Medulla oblongata (tissue), 1 donor: ENCODE results near the gene SVBP.

Experiments used
- DNase-seq: peaks from one replicate; pipeline ENCODE4 v3.0.0-alpha.2; 2015; ENCODE audit errors: extremely low spot score

Gene SVBP

GRCh38 chr1:42806171-42806570 is 11.0 kb downstream of the SVBP start:
- DNase-seq = no peak

DNA sequence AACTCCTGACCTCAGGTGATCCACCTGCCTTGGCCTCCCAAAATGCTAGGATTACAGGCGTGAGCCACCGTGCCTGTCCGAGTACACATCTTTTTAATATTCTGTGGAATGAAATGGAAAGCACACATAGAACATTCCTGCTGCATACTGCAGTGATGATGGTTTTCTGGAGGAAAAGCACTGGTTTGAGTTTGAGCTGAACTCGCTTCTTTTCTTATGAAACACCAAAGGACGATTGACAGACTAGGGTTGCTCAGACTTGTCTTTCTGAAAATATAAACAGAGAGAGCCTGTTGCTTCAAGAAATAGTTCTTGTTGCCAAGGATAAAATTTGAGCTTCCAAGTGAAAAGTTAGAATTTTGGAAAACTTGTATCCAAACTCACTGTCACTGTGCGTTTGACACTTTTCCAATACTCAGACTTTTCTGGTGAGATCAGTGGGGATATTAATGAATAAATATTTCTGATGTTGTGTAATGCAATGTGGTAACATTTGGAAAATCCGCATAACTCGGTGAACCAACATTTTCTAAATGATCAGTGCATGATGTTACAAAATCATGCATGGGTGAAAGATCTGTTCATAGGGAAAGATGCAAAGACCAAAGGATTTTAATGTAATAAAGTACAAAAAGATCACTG is 15.2 kb downstream of the SVBP start:
- DNase-seq = no peak

DNA sequence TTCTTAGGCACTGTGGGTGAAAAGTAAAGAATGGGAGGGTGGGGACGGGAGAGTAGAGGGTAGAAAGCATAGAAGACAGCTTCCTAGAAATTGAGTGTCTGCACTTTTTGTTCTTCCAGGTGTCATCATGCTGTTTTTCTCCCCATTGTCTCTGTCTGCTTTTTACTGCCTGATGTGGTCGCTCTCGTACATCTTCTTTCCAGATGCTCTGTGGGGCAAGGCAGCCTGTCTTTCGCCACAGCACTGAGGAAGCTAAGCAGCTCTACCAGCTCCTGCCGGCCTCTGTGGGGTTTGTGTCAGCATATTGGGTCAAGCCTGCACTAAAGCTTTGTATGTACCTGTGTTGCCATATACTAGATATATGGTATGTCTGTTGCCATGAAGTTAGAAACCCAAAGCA is 19.2 kb downstream of the SVBP start:
- DNase-seq = peak; percentile 40

GRCh38 chr1:42797414-42797813 is 19.8 kb downstream of the SVBP start:
- no peak for DNase-seq

GRCh38 chr1:42793824-42794223 is 23.4 kb downstream of the SVBP start:
- no peak for DNase-seq

GRCh38 chr1:42788021-42788420 is 29.2 kb downstream of the SVBP start:
- no peak for DNase-seq

- no peak for DNase-seq
These were observed 31.1 kb downstream of the SVBP start for GRCh38 chr1:42786097-42786496.

- DNase-seq = no peak
These were observed 32.1 kb downstream of the SVBP start, which contains the start of gene TMEM269 for GRCh38 chr1:42784946-42785693. TMEM269 (plus strand) TSS chr1:42784991; CDS start chr1:42789894, 4,903 bp downstream.

DNA sequence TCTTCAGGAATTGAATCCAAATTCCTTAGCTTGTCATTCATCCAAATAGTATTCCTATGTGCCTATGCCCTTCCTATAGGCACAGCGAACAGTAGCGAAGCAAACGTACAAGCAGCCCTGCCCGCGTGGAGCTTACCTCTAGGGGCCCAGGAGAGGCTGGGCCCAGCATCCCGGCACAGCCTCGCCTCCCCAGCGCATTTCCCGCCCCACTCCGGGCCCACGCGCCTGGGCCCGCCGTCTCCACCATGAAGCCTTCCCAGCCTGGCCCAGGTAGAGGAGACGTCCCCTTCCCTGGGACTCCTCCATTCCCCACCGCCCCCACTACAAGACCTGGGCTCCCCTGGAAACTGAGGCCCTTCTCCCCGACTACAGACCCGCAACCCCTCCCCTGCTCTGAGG is 32.7 kb downstream of the SVBP start:
- no peak for DNase-seq

DNA sequence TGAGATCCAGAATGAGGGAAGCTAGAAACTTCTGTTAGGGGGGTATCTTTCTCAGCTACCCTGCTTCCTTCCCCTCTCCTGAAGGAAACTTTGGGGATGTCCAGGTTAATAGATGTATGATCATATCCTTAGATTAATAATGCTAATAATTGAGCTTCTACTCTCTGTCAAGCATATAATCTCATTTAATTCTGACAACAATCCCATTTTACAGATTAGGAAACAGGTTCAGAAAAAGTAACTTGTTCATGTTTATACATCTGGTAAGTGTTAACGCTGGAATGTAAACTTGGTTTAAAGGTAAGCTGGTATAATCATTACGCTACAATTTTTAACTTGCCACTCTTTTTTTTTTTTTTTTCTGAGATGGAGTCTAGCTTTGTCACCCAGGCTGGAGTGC is 34.1 kb downstream of the SVBP start:
- DNase-seq = no peak

DNA sequence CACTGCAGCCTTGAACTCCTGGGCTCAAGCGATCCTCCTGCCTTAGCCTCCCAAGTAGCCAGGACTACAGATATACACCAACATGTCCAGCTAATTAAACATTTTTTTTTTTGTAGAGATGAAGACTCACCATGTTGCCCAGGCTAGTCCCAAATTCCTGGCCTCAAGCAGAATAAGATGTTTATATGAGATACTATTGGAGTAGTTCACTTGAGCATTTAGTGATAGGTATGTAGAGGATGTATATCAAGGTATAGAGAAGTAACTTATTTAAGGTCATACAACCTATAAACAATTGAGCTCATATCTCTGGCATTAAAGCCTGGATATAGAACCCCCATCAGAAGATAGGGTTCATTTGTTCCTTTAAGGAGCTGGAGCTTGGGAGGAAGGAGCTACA is 37.0 kb downstream of the SVBP start:
- DNase-seq = no peak

DNA sequence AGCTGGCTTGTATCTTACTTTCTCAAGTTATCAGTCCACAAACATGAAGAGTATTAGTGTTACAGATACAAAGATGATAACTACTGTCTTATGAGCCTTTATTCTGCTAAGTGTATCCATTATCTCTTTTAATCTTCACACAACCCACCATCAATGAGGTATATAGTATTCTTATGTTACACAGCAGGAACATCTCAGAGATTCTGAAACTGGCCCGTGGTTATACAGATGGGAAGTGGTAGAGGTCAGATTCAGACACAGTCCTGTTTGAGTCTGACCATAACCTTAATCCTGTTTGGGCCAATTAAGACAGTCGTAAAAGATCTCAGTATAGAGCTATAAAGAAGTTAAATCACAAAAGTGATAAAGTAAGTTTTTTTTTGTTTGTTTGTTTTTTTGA is 37.5 kb downstream of the SVBP start:
- no peak for DNase-seq

DNA sequence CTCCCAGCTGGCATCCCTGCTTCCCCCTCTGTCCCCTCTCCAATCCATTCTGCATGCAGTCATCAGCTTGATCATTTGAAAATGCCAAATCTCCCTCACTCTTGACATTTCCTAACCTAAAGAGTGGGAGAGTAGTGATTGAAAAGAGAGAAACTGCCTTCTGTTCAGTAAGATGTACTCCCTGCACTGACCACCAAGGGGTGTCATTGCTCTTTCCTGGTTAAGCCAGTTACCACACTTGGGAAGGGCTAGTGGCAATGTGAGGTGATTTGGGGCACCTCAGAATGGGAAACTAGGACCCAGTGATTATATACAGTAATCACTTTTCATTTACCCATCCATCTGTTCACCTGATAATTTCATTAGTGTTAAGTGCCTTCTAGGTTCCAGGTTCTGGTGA is 39.3 kb downstream of the SVBP start:
- peak; percentile 75 for DNase-seq

DNA sequence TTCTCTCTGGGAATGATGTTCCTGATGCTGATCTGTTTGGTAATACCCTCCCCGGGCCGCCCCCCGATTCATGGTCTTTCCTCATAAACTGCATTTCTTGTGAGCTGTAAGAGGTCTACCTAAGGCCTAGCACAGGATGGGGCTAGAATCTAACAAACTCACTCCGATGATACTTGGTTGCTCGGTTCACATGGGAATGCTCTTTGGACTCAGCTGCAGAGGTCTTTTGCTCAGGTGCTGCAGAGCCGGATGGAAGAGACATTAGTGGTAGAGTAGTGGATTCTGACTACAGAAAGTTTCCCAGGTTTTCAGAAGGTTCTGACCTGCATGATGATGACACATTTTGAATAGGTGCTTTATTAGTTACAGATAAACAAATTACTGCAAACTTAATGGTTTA is 40.7 kb downstream of the SVBP start:
- no peak for DNase-seq

GRCh38 chr1:42774928-42775526 is 42.2 kb downstream of the SVBP start:
- DNase-seq = no peak

- no peak for DNase-seq
These were observed 43.8 kb downstream of the SVBP start for GRCh38 chr1:42773420-42773819.

DNA sequence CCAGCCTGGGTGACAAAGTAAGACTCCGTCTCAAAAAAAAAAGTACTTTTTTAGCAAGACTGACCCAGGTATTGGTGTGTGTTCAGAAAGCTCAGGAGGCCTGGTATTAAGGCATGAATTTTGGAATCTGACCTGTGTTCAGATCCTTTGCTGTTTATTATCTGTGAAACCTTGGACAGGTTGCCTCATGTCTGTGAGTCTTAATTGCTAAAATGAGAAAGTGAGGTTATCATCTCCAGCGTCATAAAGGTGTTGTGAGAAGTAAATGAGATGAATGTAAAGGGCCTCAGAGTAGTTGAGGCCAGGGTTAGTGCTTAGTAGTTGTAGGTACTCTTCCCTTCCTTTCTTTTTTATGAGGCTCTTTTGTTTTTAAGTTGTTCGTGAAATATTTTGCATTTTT is 47.4 kb downstream of the SVBP start:
- no peak for DNase-seq

DNA sequence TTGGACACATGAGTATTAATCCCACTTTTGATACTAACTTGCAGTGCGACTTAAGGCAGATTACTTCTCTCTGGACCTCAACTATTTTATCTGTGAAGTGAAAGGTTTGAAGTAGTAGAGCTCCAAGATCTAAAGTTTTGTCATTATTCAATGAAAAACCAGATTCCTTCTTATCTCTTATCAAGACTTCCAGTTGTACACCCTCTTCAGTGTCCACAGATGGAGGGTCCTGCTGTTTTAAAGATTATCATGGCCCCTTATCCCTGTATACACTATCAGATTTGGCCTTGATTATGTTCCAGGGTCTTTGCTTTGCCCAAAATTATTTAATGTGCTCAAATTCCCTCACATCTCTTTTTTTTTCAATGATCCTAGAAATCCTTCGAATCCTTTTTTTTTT is 49.0 kb downstream of the SVBP start:
- DNase-seq = no peak

GRCh38 chr1:42767510-42768000 is 49.6 kb downstream of the SVBP start:
- DNase-seq = no peak

GRCh38 chr1:42766741-42767509 is 50.3 kb downstream of the SVBP start, which contains the start of the genes C1orf50 and P3H1:
C1orf50 (plus strand) TSS chr1:42767249; CDS start chr1:42767312, 63 bp downstream.
P3H1 (minus strand) TSS chr1:42767028; CDS start chr1:42766971, 57 bp downstream.
- peak; percentile 100 for DNase-seq

DNA sequence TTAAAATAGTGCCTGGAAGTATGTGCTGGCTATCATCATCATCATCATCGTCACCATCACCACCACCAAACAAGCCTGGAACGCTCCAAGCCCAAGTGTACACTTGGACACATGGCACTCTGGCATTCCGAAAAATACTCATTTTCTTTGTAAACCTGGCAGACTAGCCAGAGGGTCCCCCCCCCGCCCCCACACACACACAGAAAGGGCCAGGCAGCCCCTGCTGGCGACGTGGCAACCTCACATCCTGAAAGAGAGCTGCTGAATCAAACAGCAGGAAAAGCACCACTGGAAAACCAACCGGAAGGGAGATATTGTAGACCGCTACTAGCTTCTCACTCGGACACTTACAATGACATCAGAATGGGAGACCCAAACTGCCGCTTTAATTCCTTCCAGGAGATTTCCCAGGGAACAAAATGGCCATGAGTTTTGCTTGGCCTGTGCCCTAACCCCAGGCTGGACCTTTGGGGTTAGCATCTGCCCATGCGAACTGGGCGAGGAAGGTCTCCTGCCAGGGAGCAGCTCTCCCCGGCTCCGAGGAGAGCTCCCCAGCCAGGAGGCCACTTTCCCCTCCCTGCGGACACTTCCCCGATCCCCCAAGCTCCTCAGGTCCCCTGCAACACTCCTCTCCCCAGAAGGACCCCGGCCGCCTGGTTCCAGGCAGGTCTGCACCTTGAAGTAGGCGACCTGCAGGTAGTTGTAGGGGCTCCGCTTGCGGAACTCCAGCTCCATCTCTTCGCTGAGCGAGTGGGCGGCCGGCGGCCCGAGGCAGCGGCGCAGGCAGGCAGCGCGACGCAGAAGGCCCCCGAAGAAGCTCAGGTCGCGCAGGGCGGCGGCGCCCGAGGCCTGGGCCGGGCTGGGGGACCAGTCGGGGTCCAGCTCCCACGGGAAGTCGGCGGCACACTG is 51.1 kb downstream of the SVBP start:
- DNase-seq = peak; percentile 39
